ENCODE results near the gene SLC4A5.
"Not testable (repeated sequence)": the region's sequence is repeated elsewhere in the genome, so short reads cannot be mapped to it uniquely, and the experiment has no call there.

Gene SLC4A5

DNA sequence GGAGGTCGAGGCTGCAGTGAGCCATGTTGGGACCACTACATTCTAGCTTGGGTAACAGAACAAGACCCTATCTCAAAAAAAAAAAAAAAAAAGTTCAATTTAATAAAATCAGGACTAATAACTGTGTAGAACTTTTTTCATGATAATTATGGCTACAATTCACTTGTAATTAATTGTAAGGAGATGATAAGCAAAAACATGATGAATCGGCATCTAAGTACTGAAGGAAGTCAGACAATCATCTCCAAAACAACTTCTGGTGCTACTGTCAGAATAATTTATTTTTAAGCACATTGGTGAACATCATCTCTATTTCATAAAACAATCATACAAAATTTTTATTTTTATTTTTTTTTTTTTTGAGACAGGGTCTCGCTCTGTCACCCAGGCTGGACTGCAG, 154.5 kb downstream of the SLC4A5 start:
- no peak for DNase-seq (ENCODE audit: insufficient read length, low spot score)

DNA sequence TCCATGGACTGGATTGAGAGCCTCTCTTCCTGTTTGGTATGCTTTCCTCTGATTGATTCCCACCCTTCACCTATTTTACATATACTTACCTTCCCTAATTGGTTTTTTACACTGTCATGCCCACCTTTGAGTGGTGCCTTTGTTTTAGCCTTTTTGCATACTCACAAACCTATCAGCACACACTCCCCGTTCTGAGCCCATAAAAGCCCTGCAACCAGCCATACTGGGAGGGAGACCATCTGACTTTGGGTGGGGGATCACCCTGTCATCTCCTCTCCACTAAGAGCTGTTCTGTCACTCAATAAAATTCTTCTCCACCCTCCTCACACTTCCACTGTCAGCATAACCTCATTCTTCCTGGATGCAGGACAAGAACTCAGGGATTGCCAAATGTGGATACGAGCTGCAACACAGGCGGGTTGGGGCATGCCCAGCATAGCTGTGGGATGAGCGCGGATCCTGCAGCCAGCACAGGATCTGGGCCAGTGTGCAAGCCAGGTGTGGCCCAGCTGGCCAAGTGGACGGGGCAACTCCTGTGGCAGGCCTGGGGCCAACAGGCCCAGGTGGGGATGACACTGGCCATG, 155.1 kb downstream of the SLC4A5 start:
- FAIRE-seq: no peak
- TF ChIP-seq POLR2A (IDR thresholded peaks at IDR 0.05; ENCODE audit: low read depth, low read length): no peak

More for the DNA sequence above, 154.5 kb downstream of the SLC4A5 start:
- no peak for FAIRE-seq
- TF ChIP-seq POLR2A (IDR thresholded peaks at IDR 0.05; ENCODE audit: low read depth, low read length): no peak

DNA sequence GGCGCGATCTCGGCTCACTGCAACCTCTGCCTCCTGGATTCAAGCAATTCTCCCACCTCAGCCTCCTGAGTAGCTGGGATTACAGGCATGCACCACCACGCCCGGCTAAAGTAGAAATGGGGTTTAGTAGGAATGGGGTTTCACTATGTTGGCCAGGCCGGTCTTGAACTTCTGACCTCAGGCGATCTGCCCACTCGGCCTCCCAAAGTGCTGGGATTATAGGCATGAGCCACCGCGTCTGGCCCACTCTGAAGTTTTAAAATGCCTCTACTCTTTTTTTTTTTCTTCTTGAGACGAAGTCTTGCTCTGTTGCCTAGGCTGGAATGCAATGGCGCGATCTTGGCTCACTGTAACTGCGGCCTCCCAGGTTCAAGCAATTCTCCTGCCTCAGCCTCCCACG, 156.5 kb downstream of the SLC4A5 start:
- DNase-seq (ENCODE audit: insufficient read length, low spot score); FAIRE-seq: not testable (repeated sequence)

More for the DNA sequence above, 155.1 kb downstream of the SLC4A5 start:
- DNase-seq (ENCODE audit: insufficient read length, low spot score): peak; percentile 33

DNA sequence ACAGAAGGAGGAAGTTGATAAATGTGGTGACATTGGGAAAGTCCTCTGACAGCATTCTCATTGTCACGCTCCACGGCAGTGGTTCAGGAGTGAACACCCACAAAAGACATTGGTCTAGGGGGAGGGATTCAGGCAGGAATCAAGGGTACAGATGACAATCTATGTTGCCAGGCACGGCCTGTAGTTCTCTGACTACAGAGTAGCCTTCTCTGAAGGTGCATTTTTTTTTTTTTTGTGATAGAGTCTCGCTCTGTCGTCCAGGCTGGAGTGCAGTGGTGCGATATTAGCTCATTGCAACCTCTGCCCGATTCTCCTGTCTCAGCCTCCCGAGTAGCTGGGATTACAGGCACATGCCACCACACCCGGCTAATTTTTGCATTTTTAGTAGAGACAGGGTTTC, 157.2 kb downstream of the SLC4A5 start:
- FAIRE-seq (no peak), DNase-seq (ENCODE audit: insufficient read length, low spot score) (no peak)
- TF ChIP-seq POLR2A (IDR thresholded peaks at IDR 0.05; ENCODE audit: low read depth, low read length): no peak

DNA sequence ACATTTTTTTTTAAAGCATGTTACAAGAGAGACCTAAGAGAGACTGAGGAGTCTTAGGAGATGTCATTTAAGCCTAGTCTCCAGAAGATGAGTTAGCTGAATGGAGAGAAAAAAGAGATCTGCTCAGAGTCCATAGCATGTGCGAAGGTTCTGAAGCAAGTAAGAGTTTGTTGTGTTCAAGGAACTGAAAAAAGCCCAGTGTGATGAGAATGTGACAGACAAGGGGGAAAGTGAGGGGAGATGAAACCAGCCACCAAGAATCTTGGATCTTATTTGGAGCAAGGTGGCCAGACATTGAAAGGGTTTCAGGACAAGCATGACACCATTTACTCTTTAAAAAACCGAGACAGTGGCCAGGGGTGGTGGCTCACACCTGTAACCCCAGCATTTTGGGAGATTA, 159.3 kb downstream of the SLC4A5 start:
- TF ChIP-seq POLR2A (IDR thresholded peaks at IDR 0.05; ENCODE audit: low read depth, low read length): no peak
- no peak for FAIRE-seq
- no peak for DNase-seq (ENCODE audit: insufficient read length, low spot score)

DNA sequence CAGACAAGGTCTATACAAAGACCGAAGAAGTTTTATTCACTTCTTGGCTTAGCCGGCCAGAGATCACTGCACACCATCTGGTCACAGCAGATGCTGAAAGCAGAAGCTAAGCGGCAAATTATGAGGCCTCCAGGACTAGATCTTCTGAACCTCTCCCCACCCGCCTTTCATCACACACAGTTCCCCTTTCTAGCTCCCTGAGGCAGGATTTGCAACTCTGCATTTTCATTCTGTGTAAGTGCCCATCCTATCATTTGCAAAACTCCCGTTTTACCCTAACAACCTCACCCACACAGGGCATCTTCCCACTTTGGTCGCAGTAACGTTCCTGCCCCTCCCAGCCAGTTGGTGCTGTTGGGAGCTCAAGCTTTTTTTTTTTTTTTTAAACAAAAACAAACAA, 161.5 kb downstream of the SLC4A5 start:
- FAIRE-seq: no peak
- no peak for TF ChIP-seq POLR2A (IDR thresholded peaks at IDR 0.05; ENCODE audit: low read depth, low read length)
- no peak for DNase-seq (ENCODE audit: insufficient read length, low spot score)

DNA sequence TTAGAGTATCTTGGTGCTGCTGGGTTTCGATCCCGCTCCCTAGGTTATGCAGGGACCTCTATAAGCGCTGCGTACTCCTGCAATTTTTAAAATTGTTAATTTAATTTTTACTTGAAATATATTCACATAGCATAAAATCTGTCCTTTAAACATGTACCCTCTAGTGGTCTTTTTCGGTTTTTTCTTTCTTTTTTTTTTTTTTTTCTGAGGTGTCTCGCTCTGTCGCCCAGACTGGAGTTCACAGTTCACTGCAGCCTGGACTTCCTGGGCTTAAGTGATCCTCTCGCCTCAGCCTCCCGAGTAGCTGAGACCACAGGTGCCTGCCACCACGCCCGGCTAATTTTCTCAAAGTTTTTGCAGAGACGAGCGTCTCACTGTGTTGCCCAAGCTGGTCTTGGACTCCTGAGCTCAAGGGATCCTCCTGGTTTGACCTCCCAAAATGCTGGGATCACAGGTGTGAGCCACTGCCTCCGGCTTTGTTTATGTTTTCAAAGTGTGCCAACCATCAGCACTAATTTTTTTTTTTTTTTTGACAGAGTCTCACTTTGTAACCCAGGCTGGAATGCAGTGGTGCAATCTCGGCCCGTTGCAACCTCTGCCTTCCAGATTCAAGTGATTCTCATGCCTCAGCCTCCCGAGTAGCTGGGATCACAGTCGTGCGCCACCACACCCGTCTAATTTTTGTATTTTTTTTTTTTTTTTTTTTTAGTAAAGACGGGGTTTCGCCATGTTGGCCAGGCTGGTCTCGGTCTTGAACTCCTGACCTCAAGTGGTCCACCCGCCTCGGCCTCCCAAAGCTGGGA, 164.0 kb downstream of the SLC4A5 start:
- no peak for DNase-seq (ENCODE audit: insufficient read length, low spot score)
- 0 out of 2 replicates have a peak, but pooled peaks have one; percentile 52 for TF ChIP-seq POLR2A (IDR thresholded peaks at IDR 0.05; ENCODE audit: low read depth, low read length)
- no peak for FAIRE-seq

DNA sequence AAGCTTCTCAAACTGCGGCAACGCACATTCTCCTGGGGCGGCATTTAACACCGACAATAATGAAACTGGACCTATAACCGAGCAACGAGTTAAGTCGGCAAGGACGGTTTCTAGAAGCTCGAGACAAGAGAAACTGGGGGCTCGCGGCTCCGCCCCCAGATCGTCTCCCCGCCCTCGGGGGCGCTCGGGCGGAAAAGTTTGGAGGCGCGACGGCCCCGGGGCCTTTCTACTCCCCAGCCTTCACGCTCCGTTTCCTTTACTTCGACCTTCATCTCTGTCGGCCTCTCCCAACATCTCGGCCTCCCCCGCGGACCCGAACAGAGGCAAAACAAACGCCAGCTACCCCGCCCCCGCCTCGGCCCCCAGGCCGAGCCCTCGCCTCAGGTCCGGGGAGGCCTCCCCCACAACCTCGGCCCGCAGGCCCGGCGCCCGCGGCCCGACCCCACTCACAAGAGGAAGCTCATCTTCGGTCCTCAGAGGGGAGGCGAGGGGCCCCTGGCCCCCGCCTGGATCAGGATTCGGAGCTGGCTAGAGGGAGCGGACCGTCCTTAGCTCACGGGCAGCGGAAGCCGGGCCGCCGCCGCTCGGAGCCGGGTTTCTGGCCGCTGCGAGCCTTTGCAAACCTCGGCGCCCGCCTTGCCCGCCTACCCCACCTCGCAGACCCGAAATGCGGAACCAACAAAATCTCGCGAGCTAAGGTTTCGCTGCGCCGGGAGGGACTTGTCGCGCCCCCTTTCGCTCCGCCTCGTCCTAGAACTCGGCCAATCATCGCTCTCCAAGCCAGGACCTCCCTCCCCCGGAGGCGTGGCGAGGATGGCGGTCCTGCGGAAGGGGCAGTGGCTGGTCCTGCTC, 164.8 kb downstream of the SLC4A5 start, which contains the start of gene MOB1A:
TSS of gene MOB1A (minus strand) at position 669 of the 852 bp plus-strand sequence. CDS start at position 464, 205 bp downstream.
- TF ChIP-seq POLR2A (IDR thresholded peaks at IDR 0.05; ENCODE audit: low read depth, low read length): peak; percentile 67; the same call in 1 of the 2 replicates
- peak; percentile 95 for FAIRE-seq
- peak; percentile 94 for DNase-seq (ENCODE audit: insufficient read length, low spot score)

DNA sequence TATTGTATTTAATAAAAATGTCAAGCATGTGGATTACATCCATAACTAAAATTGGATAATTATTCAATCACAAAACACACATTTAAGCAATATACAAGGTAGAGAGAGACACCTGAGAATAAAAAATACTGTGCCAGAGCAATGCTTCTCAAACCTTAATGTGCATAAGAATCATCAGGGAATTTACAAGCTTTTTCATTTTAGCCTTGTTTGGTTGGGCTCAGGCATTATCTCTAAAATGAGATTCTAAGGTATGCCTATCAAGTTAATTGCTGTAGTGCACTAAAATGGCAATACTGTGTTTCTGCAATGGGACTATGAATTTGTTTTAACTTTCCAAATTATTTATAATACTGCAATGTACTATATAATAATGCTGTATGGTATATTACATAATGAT, 165.5 kb downstream of the SLC4A5 start:
- FAIRE-seq (no peak), DNase-seq (ENCODE audit: insufficient read length, low spot score) (no peak)
- TF ChIP-seq POLR2A (IDR thresholded peaks at IDR 0.05; ENCODE audit: low read depth, low read length): no peak

DNA sequence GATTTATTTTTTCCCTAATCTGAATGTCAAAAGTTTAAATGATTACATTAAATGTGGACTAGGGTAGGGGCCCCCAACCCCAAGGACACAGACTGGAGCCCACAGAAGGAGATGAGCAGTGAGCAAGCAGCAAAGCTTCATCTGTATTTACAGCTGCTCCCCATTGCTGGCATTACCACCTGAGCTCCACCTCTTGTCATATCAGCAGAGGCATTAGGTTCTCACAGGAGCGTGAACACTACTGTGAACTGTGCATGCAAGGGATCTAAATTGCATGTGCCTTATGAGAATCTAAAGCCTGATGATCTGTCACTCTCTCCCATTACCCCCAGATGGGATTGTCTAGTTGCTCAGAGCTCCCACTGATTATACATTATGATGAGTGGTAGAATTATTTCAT, 168.3 kb downstream of the SLC4A5 start:
- FAIRE-seq (no peak), DNase-seq (ENCODE audit: insufficient read length, low spot score) (no peak)
- no peak for TF ChIP-seq POLR2A (IDR thresholded peaks at IDR 0.05; ENCODE audit: low read depth, low read length)

DNA sequence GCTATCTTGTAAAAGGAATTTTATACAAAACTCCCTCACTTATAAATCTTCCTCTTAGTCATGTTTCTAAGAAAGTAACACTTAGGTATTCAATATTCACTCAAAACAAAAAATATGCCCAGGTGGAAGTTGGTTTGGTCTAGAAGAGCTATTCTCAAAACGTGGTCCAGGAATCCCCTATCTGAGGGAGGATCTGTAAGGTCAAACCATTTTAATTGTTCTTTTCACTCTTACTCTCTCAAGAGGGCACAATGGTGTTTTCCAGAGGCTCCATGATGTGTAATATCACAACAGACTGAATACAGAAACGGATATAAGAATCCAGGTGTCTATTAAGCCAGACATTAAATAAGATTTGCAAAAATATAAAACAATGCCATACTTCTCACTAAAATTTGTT, 174.5 kb downstream of the SLC4A5 start:
- FAIRE-seq: no peak
- DNase-seq (ENCODE audit: insufficient read length, low spot score): no peak
- no peak for TF ChIP-seq POLR2A (IDR thresholded peaks at IDR 0.05; ENCODE audit: low read depth, low read length)

Measured in H54 (cell line).